WTC11 (cell line): Measurements from ENCODE around the gene SYCP3. TPM values are rescaled to one million over a fixed set of nuclear protein-coding genes. Genes with fewer than 3 reads are reported as not detected.

ENCODE experiments used
- ATAC-seq: fragments of 200-7000 bp; cut with Tn5 transposase; 2 replicates; pipeline ENCODE4 v1.10.0; 2021; ENCODE audit warnings: mild to moderate bottlenecking, moderate library complexity
- CTCF ChIA-PET: fragments of 300-600 bp; sonication (Branson Sonifier 250); formaldehyde crosslinking; loops from one replicate; lab custom pipeline; 2021; ENCODE audit warnings: antibody characterized with exemption; lab: Charles Lee
- POLR2A ChIA-PET: fragments of 350-600 bp; sonication (Branson Sonifier 250); formaldehyde crosslinking; loops from one replicate; lab custom pipeline; 2021; ENCODE audit warnings: antibody characterized with exemption; lab: Charles Lee
- DNase-seq: peaks from one replicate; pipeline ENCODE4 v3.0.0; 2021; ENCODE audit warnings: low spot score
- H3K27ac Mint-ChIP-seq: 2 replicates; pipeline ENCODE4 v1.8.0; 2021; ENCODE audit warnings: mixed read lengths
- H3K27me3 Mint-ChIP-seq: 2 replicates; pipeline ENCODE4 v1.8.0; 2021; ENCODE audit warnings: low read depth, mild to moderate bottlenecking, moderate library complexity, mixed read lengths
- H3K36me3 Mint-ChIP-seq: 2 replicates; pipeline ENCODE4 v1.8.0; 2021; ENCODE audit warnings: mixed read lengths
- H3K4me1 Mint-ChIP-seq: 2 replicates; pipeline ENCODE4 v1.8.0; 2022; ENCODE audit warnings: mixed read lengths
- H3K4me3 Mint-ChIP-seq: 2 replicates; pipeline ENCODE4 v1.8.0; 2021; ENCODE audit warnings: mild to moderate bottlenecking, moderate library complexity, mixed read lengths
- H3K9me3 Mint-ChIP-seq: 2 replicates; pipeline ENCODE4 v1.8.0; 2021; ENCODE audit warnings: mixed read lengths
- AFF4 ChIP-seq: sonication (generic); formaldehyde crosslinking; IDR thresholded peaks from 2 replicates; pipeline ENCODE4 v1.8.1; 2023; ENCODE audit warnings: mild to moderate bottlenecking, missing genetic modification reagents, borderline replicate concordance
- ATF6 ChIP-seq: sonication (generic); formaldehyde crosslinking; IDR thresholded peaks from 2 replicates; pipeline ENCODE4 v1.8.1; 2023; ENCODE audit warnings: mild to moderate bottlenecking, missing genetic modification reagents
- E2F1 ChIP-seq: sonication (generic); formaldehyde crosslinking; IDR thresholded peaks from 2 replicates; pipeline ENCODE4 v1.8.0; 2022; ENCODE audit warnings: mild to moderate bottlenecking, missing genetic modification reagents
- E2F4 ChIP-seq: sonication (generic); formaldehyde crosslinking; IDR thresholded peaks from 2 replicates; pipeline ENCODE4 v1.8.1; 2022; ENCODE audit warnings: low read depth, mild to moderate bottlenecking, moderate library complexity, missing genetic modification reagents, borderline replicate concordance
- ERG ChIP-seq: fragments of 250-450 bp; sonication (Bioruptor Pico); IDR thresholded peaks from 2 replicates; pipeline ENCODE4 v1.8.0; 2021; ENCODE audit warnings: mild to moderate bottlenecking
- FOXP1 ChIP-seq: sonication (generic); formaldehyde crosslinking; IDR thresholded peaks from 2 replicates; pipeline ENCODE4 v1.8.0; 2022; ENCODE audit warnings: missing genetic modification reagents, mild to moderate bottlenecking, moderate library complexity, borderline replicate concordance
- MLX ChIP-seq: sonication (generic); formaldehyde crosslinking; IDR thresholded peaks from 2 replicates; pipeline ENCODE4 v1.8.1; 2023; ENCODE audit warnings: mild to moderate bottlenecking, missing genetic modification reagents, moderate library complexity
- MYBL2 ChIP-seq: sonication (generic); formaldehyde crosslinking; IDR thresholded peaks from 2 replicates; pipeline ENCODE4 v1.8.1; 2023; ENCODE audit warnings: mild to moderate bottlenecking, moderate library complexity, missing genetic modification reagents
- NFYB ChIP-seq: sonication (generic); formaldehyde crosslinking; conservative IDR thresholded peaks from 2 replicates; pipeline ENCODE4 v1.8.0; 2022; ENCODE audit warnings: low read depth, missing genetic modification reagents
- NR2C2 ChIP-seq: sonication (generic); formaldehyde crosslinking; IDR thresholded peaks from 2 replicates; pipeline ENCODE4 v1.8.0; 2022; ENCODE audit warnings: mild to moderate bottlenecking, missing genetic modification reagents
- OVOL2 ChIP-seq: fragments of 250-450 bp; sonication (Bioruptor Pico); IDR thresholded peaks from 2 replicates; pipeline ENCODE4 v1.9.0; 2021; ENCODE audit warnings: mild to moderate bottlenecking, borderline replicate concordance
- STAT6 ChIP-seq: sonication (generic); formaldehyde crosslinking; conservative IDR thresholded peaks from 2 replicates; pipeline ENCODE4 v1.8.1; 2023; ENCODE audit warnings: mild to moderate bottlenecking, low read depth, missing genetic modification reagents, moderate library complexity
- TP53 ChIP-seq: sonication (generic); formaldehyde crosslinking; IDR thresholded peaks from 2 replicates; pipeline ENCODE4 v1.8.1; 2023; ENCODE audit warnings: mild to moderate bottlenecking, missing genetic modification reagents
- total RNA-seq: library from RNA; stranded (reverse); gene quantifications from 3 replicates; pipeline ENCODE4 v1.2.3, GENCODE V29; 2021

SYCP3 gene
- total RNA-seq, 1 experiment from 2014 or later = 0.15 TPM

GRCh38 chr12:101707131-101707782 lies 32.0 kb downstream of the SYCP3 start:
- POLR2A ChIA-PET = no interaction called here
- Mint-ChIP-seq H3K9me3 (no peaks in the 10 kb centered on the region), H3K36me3 (0 out of 2 replicates have a peak, but pooled peaks cover 3% of the 10 kb centered on the region), H3K27me3 (no peaks in the 10 kb centered on the region; the same call in 1 of the 2 replicates), H3K4me3 (no peak overlapping the region), H3K27ac (no peak overlapping the region), H3K4me1 (peaks cover 18% of the 10 kb centered on the region)
- ATAC-seq = no peak
- TF ChIP-seq NFYB (CRISPR knock-in tag) (no peak), MYBL2 (no peak), E2F1 (CRISPR knock-in tag) (no peak), ERG (CRISPR knock-in tag) (no peak), AFF4 (CRISPR knock-in tag) (no peak), OVOL2 (no peak), E2F4 (CRISPR knock-in tag) (no peak), NR2C2 (CRISPR knock-in tag) (no peak), STAT6 (CRISPR knock-in tag) (no peak), ATF6 (no peak), FOXP1 (CRISPR knock-in tag) (no peak), MLX (CRISPR knock-in tag) (no peak), TP53 (CRISPR knock-in tag) (no peak)
- no peak for DNase-seq
- CTCF ChIA-PET = no interaction called here
